Mesenchymal stem cell (in vitro differentiated cells and primary cell): Measurements from ENCODE around the gene FBXO45. TPM values are rescaled to one million over a fixed set of nuclear protein-coding genes. Genes with fewer than 3 reads are reported as not detected.
"Not testable (repeated sequence)": the region's sequence is repeated elsewhere in the genome, so short reads cannot be mapped to it uniquely, and the experiment has no call there.

Experiments used
- DNase-seq: peaks from one replicate; pipeline ENCODE4 v3.0.0-alpha.2; 2013
- H2AFZ ChIP-seq: one replicate; pipeline ENCODE4 v1.6.1; 2013; ENCODE audit warnings: low read depth, mild to moderate bottlenecking, control low read depth, inconsistent platforms, low read length, moderate library complexity
- H2AK5ac ChIP-seq: 2 replicates; pipeline ENCODE4 v1.6.1; 2013; ENCODE audit warnings: low read length, moderate library complexity, mild to moderate bottlenecking, inconsistent platforms; ENCODE audit not compliant: severe bottlenecking
- H2BK120ac ChIP-seq: one replicate; pipeline ENCODE4 v1.6.1; 2013; ENCODE audit warnings: low read depth, mild to moderate bottlenecking, inconsistent platforms, low read length, moderate library complexity
- H2BK12ac ChIP-seq, 2 experiments: one replicate each; pipeline ENCODE4 v1.6.1; 2013; ENCODE audit warnings: inconsistent platforms in 2 of 2, low read length in 2 of 2, mild to moderate bottlenecking in 2 of 2, moderate library complexity in 2 of 2, control low read depth in 1 of 2
- H2BK15ac ChIP-seq: one replicate; pipeline ENCODE4 v1.6.1; 2013; ENCODE audit warnings: mild to moderate bottlenecking, low read depth, inconsistent platforms; ENCODE audit not compliant: poor library complexity, severe bottlenecking
- H2BK5ac ChIP-seq: 2 replicates; pipeline ENCODE4 v1.6.1; 2013; ENCODE audit warnings: low read depth, mild to moderate bottlenecking, low read length, control low read depth, inconsistent platforms; ENCODE audit not compliant: poor library complexity, severe bottlenecking
- H3K14ac ChIP-seq, 2 experiments: one replicate each; pipeline ENCODE4 v1.6.1; 2013; ENCODE audit warnings: inconsistent platforms in 2 of 2, low read length in 2 of 2, control low read depth in 1 of 2, mild to moderate bottlenecking in 1 of 2, moderate library complexity in 1 of 2
- H3K18ac ChIP-seq, 2 experiments: one replicate each; pipeline ENCODE4 v1.6.1; 2013; ENCODE audit warnings: inconsistent platforms in 2 of 2, low read length in 2 of 2, control low read depth in 1 of 2, low read depth in 1 of 2, mild to moderate bottlenecking in 1 of 2
- H3K23ac ChIP-seq, 2 experiments: one replicate each; pipeline ENCODE4 v1.6.1; 2013; ENCODE audit warnings: inconsistent platforms in 2 of 2, low read length in 2 of 2, mild to moderate bottlenecking in 2 of 2, moderate library complexity in 2 of 2, control low read depth in 1 of 2
- H3K27ac ChIP-seq: 2 replicates; pipeline ENCODE4 v1.5.1; 2013; ENCODE audit warnings: mild to moderate bottlenecking, moderate library complexity, low read length, control low read depth, inconsistent platforms; ENCODE audit not compliant: poor library complexity, severe bottlenecking
- H3K27me3 ChIP-seq, 2 experiments: 2 replicates each; pipeline versions ENCODE4 v1.6.1 to v1.7.0; 2013; ENCODE audit warnings: low read length in 2 of 2, mild to moderate bottlenecking in 2 of 2, moderate library complexity in 2 of 2, control low read depth in 1 of 2, inconsistent platforms in 1 of 2; ENCODE audit not compliant: control insufficient read depth in 1 of 2, insufficient read depth in 1 of 2
- H3K36me3 ChIP-seq, 2 experiments: 2 replicates each; pipeline versions ENCODE4 v1.6.1 to v1.7.0; 2013; ENCODE audit warnings: low read length in 2 of 2, control low read depth in 1 of 2, inconsistent platforms in 1 of 2, low read depth in 1 of 2, mild to moderate bottlenecking in 1 of 2; ENCODE audit not compliant: insufficient read depth in 2 of 2, control insufficient read depth in 1 of 2
- H3K4ac ChIP-seq, 2 experiments: one replicate each; pipeline ENCODE4 v1.6.1; 2013; ENCODE audit warnings: inconsistent platforms in 2 of 2, low read length in 2 of 2, mild to moderate bottlenecking in 2 of 2, moderate library complexity in 2 of 2, control low read depth in 1 of 2, low read depth in 1 of 2
- H3K4me1 ChIP-seq: 2 replicates; pipeline ENCODE4 v1.6.1; 2013; ENCODE audit warnings: low read depth, low read length, control low read depth; ENCODE audit not compliant: control insufficient read depth, insufficient read depth
- H3K4me2 ChIP-seq: 2 replicates; pipeline ENCODE4 v1.6.1; 2013; ENCODE audit warnings: low read length, mild to moderate bottlenecking, inconsistent platforms; ENCODE audit not compliant: poor library complexity, severe bottlenecking
- H3K4me3 ChIP-seq, 2 experiments: 2 replicates each; pipeline versions ENCODE4 v1.5.1 to v1.7.0; 2013; ENCODE audit warnings: low read length in 2 of 2, mild to moderate bottlenecking in 2 of 2, control low read depth in 1 of 2, low read depth in 1 of 2; ENCODE audit not compliant: insufficient read depth in 1 of 2
- H3K79me1 ChIP-seq: replicated peaks from 2 replicates; pipeline ENCODE4 v1.6.1; 2013; ENCODE audit warnings: mild to moderate bottlenecking, control low read depth, low read length, inconsistent platforms; ENCODE audit not compliant: poor library complexity, severe bottlenecking
- H3K9ac ChIP-seq: 2 replicates; pipeline ENCODE4 v1.7.0; 2013; ENCODE audit warnings: mild to moderate bottlenecking, low read length, moderate library complexity
- H3K9me3 ChIP-seq: 2 replicates; pipeline ENCODE4 v1.7.0; 2013; ENCODE audit warnings: mild to moderate bottlenecking, low read length; ENCODE audit not compliant: control insufficient read depth
- H4K8ac ChIP-seq: one replicate; pipeline ENCODE4 v1.6.1; 2013; ENCODE audit warnings: inconsistent platforms, mild to moderate bottlenecking, low read length, moderate library complexity
- H4K91ac ChIP-seq: one replicate; pipeline ENCODE4 v1.6.1; 2013; ENCODE audit warnings: mild to moderate bottlenecking, low read length, inconsistent platforms
- WGBS: methylation state at CpG from one replicate; pipeline ENCODE4 v1.1.7; 2013; ENCODE audit warnings: mixed read lengths; 5-methylcytosine and 5-hydroxymethylcytosine counted together
- small RNA-seq: library from polyadenylated mRNA; stranded (forward); fragments of <200 nt; extraction: miRNeasy Mini kit (QIAGEN cat#:217004); gene quantifications from one replicate; pipeline ENCODE3, GENCODE V24; 2013; ENCODE audit warnings: low read depth

Gene FBXO45

DNA sequence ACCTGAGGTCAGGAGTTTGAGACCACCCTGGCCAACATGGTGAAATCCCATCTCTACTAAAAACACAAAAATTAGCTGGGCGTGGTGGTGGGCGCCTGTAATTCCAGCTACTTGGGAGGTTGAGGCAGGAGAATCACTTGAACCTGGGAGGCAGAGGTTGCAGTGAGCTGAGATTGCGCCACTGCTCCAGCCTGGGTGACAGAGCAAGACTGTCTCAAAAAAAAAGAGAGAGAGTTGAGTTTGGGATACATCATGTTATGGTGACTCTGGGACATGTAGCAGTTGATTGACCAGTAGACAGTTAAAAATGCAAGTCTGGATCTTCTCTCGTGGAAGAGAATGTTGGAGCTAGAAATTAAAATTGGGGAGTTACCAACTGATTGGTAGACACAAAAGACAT is 69.5 kb downstream of the FBXO45 start:
- H3K27me3 ChIP-seq, result peaks cover 0 to 26% of the 10 kb centered on the region in 2 experiments
- H3K9me3 ChIP-seq, H3K4me1 ChIP-seq, H3K18ac ChIP-seq, H3K27ac ChIP-seq, H3K4ac ChIP-seq, H2BK5ac ChIP-seq, H2BK120ac ChIP-seq, H3K4me3 ChIP-seq, H2BK15ac ChIP-seq, H3K14ac ChIP-seq, H2AK5ac ChIP-seq, H4K8ac ChIP-seq, H2AFZ ChIP-seq, H4K91ac ChIP-seq, H3K79me1 ChIP-seq, H3K4me2 ChIP-seq, DNase-seq, H3K36me3 ChIP-seq, H2BK12ac ChIP-seq, H3K9ac ChIP-seq, H3K23ac ChIP-seq: not testable (repeated sequence)
- 90% methylated on average over 4 of the region's 4 CpGs for WGBS

Small RNA genes lying within 50 kb of the gene (small RNA-seq; reads per million reads assigned to genes)
- not detected for gene RPS29P3
